Measurements from ENCODE around the gene USP20. TPM values are rescaled to one million over a fixed set of nuclear protein-coding genes. Genes with fewer than 3 reads are reported as not detected.
A peak's percentile ranks its signal among the peaks of the same experiment; 100 is the strongest.

The USP20 gene
- total RNA-seq, 3 donors from 2014 or later (not counting 1 experiment from before 2014, with no cell fraction given) = 66.8 to 86.1 (median 80.3) TPM

DNA sequence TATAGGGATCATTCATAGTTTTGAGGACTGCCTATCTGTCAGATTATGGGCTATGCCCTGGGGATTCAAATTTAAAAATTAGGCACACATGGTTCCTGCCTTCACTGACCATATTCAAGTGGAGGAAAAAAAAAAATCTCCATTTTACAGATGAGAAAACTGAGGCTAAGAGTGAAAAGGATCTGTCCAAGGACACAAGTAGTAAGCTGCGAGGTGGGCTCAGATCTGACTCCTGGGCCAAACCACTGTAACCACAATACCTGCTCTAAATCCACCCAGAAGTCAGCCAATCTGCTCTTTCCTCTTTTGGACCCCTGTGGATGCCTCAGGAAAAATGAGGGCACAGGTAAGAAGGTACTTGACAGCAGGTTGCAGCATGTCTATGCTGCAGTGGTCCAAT, 8.5 kb upstream of the USP20 start:
- H3K4me3 Mint-ChIP-seq = no peak overlapping the region
- intact Hi-C loops (cut with micrococcal nuclease) = loop anchor here (10.0 kb wide), 1 partner anchor 218 kb away; the partner anchor contains the start of gene FNBP1
- no peak overlapping the region for H3K4me3 ChIP-seq (ENCODE audit: low read length)
- no peaks in the 10 kb centered on the region for H3K9me3 Mint-ChIP-seq
- WGBS (ENCODE audit: insufficient coverage) = 83% methylated on average over 1 of the region's 1 CpG
- ATAC-seq (no peak), DNase-seq (no peak)
- peaks cover 49% of the 10 kb centered on the region for H3K36me3 ChIP-seq (ENCODE audit: control insufficient read depth, insufficient read depth, low read length)
- H3K27ac ChIP-seq (ENCODE audit: low read length) = no peak overlapping the region
- peaks cover 11 to 13% of the 10 kb centered on the region in 2 donors for H3K4me1 Mint-ChIP-seq
- no peaks in the 10 kb centered on the region for H3K9me3 ChIP-seq (ENCODE audit: control insufficient read depth, insufficient read depth, low read length)
- H3K36me3 Mint-ChIP-seq = no peaks in the 10 kb centered on the region
- H3K4me1 ChIP-seq (ENCODE audit: control insufficient read depth, insufficient read depth, low read length) = peaks cover 13% of the 10 kb centered on the region
- H3K27me3 ChIP-seq (ENCODE audit: control insufficient read depth, insufficient read depth, low read length) = no peaks in the 10 kb centered on the region
- H3K27me3 Mint-ChIP-seq (ENCODE audit: low read depth in 2 of 2) = no peaks in the 10 kb centered on the region
- no peak overlapping the region for H3K27ac Mint-ChIP-seq
- TF ChIP-seq, protein P1, sequence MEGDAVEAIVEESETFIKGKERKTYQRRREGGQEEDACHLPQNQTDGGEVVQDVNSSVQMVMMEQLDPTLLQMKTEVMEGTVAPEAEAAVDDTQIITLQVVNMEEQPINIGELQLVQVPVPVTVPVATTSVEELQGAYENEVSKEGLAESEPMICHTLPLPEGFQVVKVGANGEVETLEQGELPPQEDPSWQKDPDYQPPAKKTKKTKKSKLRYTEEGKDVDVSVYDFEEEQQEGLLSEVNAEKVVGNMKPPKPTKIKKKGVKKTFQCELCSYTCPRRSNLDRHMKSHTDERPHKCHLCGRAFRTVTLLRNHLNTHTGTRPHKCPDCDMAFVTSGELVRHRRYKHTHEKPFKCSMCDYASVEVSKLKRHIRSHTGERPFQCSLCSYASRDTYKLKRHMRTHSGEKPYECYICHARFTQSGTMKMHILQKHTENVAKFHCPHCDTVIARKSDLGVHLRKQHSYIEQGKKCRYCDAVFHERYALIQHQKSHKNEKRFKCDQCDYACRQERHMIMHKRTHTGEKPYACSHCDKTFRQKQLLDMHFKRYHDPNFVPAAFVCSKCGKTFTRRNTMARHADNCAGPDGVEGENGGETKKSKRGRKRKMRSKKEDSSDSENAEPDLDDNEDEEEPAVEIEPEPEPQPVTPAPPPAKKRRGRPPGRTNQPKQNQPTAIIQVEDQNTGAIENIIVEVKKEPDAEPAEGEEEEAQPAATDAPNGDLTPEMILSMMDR (IDR thresholded peaks at IDR 0.05) = no peak

DNA sequence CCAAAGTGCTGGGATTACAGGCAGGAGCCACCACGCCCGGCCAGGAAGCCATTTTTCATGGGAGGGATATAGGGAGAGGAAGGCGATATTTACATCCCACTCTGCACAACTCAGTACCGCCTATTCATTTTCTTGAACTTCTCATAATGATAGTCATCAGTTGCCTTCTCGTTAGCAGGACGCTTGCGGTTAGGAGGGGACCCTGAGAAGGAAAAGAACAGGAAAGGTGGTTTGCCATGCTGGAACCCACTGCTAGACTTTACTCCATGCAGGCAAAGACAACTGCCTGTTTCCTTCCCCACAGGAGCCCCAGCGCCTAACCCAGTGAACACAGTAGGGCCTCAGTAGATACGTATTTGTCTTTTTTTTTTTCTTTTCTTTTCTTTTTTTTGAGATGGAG, 7.2 kb upstream of the USP20 start:
- DNase-seq (no peak), ATAC-seq (no peak)
- H3K4me3 ChIP-seq (ENCODE audit: low read length) = no peak overlapping the region
- Mint-ChIP-seq H3K4me3 (no peak overlapping the region), H3K9me3 (no peaks in the 10 kb centered on the region), H3K4me1 (peaks cover 2 to 3% of the 10 kb centered on the region in 2 donors), H3K36me3 (no peaks in the 10 kb centered on the region), H3K27ac (no peak overlapping the region), H3K27me3 (ENCODE audit: low read depth in 2 of 2) (no peaks in the 10 kb centered on the region)
- H3K9me3 ChIP-seq (ENCODE audit: control insufficient read depth, insufficient read depth, low read length) = no peaks in the 10 kb centered on the region
- H3K4me1 ChIP-seq (ENCODE audit: control insufficient read depth, insufficient read depth, low read length) = peaks cover 6% of the 10 kb centered on the region
- peaks cover 50% of the 10 kb centered on the region for H3K36me3 ChIP-seq (ENCODE audit: control insufficient read depth, insufficient read depth, low read length)
- no peaks in the 10 kb centered on the region for H3K27me3 ChIP-seq (ENCODE audit: control insufficient read depth, insufficient read depth, low read length)
- no peak overlapping the region for H3K27ac ChIP-seq (ENCODE audit: low read length)
- intact Hi-C loops (cut with micrococcal nuclease) = loop anchor here (10.0 kb wide), 1 partner anchor 217 kb away; the partner anchor contains the start of gene FNBP1
- 76% methylated on average over 7 of the region's 9 CpGs for WGBS (ENCODE audit: insufficient coverage)
- TF ChIP-seq, protein P1 (IDR thresholded peaks at IDR 0.05) = no peak

DNA sequence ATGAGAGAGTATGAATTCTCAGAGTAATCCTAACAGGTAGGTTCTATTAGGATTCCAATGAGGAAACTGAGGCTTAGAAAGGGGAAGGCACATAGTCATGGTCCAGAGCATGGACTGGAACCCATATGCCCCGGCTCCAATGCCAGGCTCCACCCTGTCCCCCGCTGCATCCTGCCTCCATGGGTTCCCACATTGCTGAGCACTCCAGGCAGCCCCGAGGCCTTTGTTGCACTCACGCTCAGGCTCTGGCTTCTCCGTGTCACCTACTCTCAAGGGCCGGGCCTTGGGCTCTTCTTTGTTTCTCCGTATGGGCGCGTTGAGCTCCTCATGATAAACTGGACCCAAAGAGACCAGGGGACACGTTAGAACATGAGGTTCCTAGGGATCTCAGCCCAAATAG, 6.3 kb upstream of the USP20 start:
- H3K4me1 ChIP-seq (ENCODE audit: control insufficient read depth, insufficient read depth, low read length) = peaks cover 4% of the 10 kb centered on the region
- H3K36me3 Mint-ChIP-seq = no peaks in the 10 kb centered on the region
- H3K36me3 ChIP-seq (ENCODE audit: control insufficient read depth, insufficient read depth, low read length) = peaks cover 54% of the 10 kb centered on the region
- H3K27me3 Mint-ChIP-seq (ENCODE audit: low read depth in 2 of 2) = no peaks in the 10 kb centered on the region
- WGBS (ENCODE audit: insufficient coverage) = 98% methylated on average over 10 of the region's 10 CpGs
- TF ChIP-seq, protein P1 (IDR thresholded peaks at IDR 0.05) = no peak
- H3K9me3 Mint-ChIP-seq = no peaks in the 10 kb centered on the region
- no peak overlapping the region for H3K4me3 Mint-ChIP-seq
- intact Hi-C loops (cut with micrococcal nuclease) = loop anchor here (10.0 kb wide), 1 partner anchor 216 kb away; the partner anchor contains the start of gene FNBP1
- H3K27me3 ChIP-seq (ENCODE audit: control insufficient read depth, insufficient read depth, low read length) = no peaks in the 10 kb centered on the region
- no peak overlapping the region for H3K27ac ChIP-seq (ENCODE audit: low read length)
- H3K9me3 ChIP-seq (ENCODE audit: control insufficient read depth, insufficient read depth, low read length) = no peaks in the 10 kb centered on the region
- H3K4me1 Mint-ChIP-seq = peaks cover 8 to 9% of the 10 kb centered on the region in 2 donors
- no peak overlapping the region for H3K4me3 ChIP-seq (ENCODE audit: low read length)
- ATAC-seq (no peak), DNase-seq (no peak)
- no peak overlapping the region for H3K27ac Mint-ChIP-seq

DNA sequence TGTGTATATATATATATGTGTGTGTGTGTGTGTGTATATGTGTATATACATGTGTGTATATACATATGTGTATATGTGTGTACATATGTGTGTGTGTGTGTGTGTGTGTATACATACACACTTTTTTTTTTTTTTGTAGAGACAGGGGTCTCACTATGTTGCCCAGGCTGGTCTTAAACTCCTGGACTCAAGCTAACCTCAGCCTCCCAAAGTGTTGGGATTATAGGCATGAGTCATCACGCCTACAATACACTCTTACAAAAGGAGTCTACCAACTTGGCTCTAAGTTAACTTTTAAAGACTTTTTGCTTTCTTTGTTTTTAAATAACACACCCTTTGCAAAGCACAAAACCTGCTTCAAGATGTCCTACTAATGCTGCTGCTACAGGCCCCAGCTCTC, 2.3 kb upstream of the USP20 start:
- intact Hi-C loops (cut with micrococcal nuclease) = no loop called here
- WGBS (ENCODE audit: insufficient coverage) = 100% methylated on average over 1 of the region's 1 CpG

More for the DNA sequence above, 2.3 kb upstream of the USP20 start:
- H3K9me3 Mint-ChIP-seq = no peaks in the 10 kb centered on the region
- TF ChIP-seq, protein P1 (IDR thresholded peaks at IDR 0.05) = no peak
- DNase-seq (no peak), ATAC-seq (no peak)
- peak overlapping the region; percentile 27 to 98 for H3K27ac Mint-ChIP-seq
- Histone ChIP-seq H3K36me3 (ENCODE audit: control insufficient read depth, insufficient read depth, low read length) (peaks cover 53% of the 10 kb centered on the region), H3K4me1 (ENCODE audit: control insufficient read depth, insufficient read depth, low read length) (peaks cover 22% of the 10 kb centered on the region), H3K27ac (ENCODE audit: low read length) (no peak overlapping the region), H3K9me3 (ENCODE audit: control insufficient read depth, insufficient read depth, low read length) (no peaks in the 10 kb centered on the region), H3K4me3 (ENCODE audit: low read length) (no peak overlapping the region), H3K27me3 (ENCODE audit: control insufficient read depth, insufficient read depth, low read length) (no peaks in the 10 kb centered on the region)
- peaks cover 40 to 42% of the 10 kb centered on the region in 2 donors for H3K4me1 Mint-ChIP-seq
- H3K4me3 Mint-ChIP-seq = peak overlapping the region; percentile 75
- no peaks in the 10 kb centered on the region for H3K27me3 Mint-ChIP-seq (ENCODE audit: low read depth in 2 of 2)
- no peaks in the 10 kb centered on the region for H3K36me3 Mint-ChIP-seq

Measured in natural killer cell (primary cell).